AG09309 (cell line): ENCODE measurements around the gene SEC61A2.
"Not testable (repeated sequence)": the region's sequence is repeated elsewhere in the genome, so short reads cannot be mapped to it uniquely, and the experiment has no call there.

Source experiments
- DNase-seq: peaks from one replicate; pipeline ENCODE4 v3.0.0-alpha.2; 2010; ENCODE audit warnings: low read depth
- H3K4me3 ChIP-seq: 2 replicates; pipeline ENCODE4 v1.5.1; 2011; ENCODE audit warnings: mild to moderate bottlenecking, low read depth, low read length, moderate library complexity; ENCODE audit not compliant: control insufficient read depth
- CTCF ChIP-seq: IDR thresholded peaks from 2 replicates; pipeline ENCODE4 v1.5.1; 2011; ENCODE audit warnings: mild to moderate bottlenecking, low read depth, low read length, inconsistent platforms; ENCODE audit not compliant: insufficient read depth, control insufficient read depth; ENCODE audit errors: missing control alignments

SEC61A2 gene

GRCh38 chr10:12129222-12130111 is at the start of gene SEC61A2:
SEC61A2 (plus strand) TSS chr10:12129677; CDS start chr10:12129788, 111 bp downstream.
- no peak for TF ChIP-seq CTCF
- H3K4me3 ChIP-seq: peak within 1 kb of the TSS; percentile 81
- DNase-seq: peak; percentile 34

- H3K4me3 ChIP-seq: no peak overlapping the region
- TF ChIP-seq CTCF: no peak
Measured at GRCh38 chr10:12081470-12081869, 48.0 kb upstream of the SEC61A2 start.

GRCh38 chr10:12081879-12082557 is 47.5 kb upstream of the SEC61A2 start:
- H3K4me3 ChIP-seq: no peak overlapping the region
- DNase-seq: no peak
- no peak for TF ChIP-seq CTCF

More at GRCh38 chr10:12081470-12081869, 48.0 kb upstream of the SEC61A2 start:
- no peak for DNase-seq

GRCh38 chr10:12088919-12089318 is 40.6 kb upstream of the SEC61A2 start:
- DNase-seq: no peak
- H3K4me3 ChIP-seq: no peak overlapping the region
- TF ChIP-seq CTCF: no peak

- DNase-seq: no peak
- TF ChIP-seq CTCF: no peak
- H3K4me3 ChIP-seq: no peak overlapping the region
Measured at GRCh38 chr10:12091421-12091820, 38.1 kb upstream of the SEC61A2 start.

- not testable (repeated sequence) for DNase-seq, H3K4me3 ChIP-seq
Measured at GRCh38 chr10:12097361-12097760, 32.1 kb upstream of the SEC61A2 start.

- TF ChIP-seq CTCF: no peak
Measured at GRCh38 chr10:12097791-12098190, 31.7 kb upstream of the SEC61A2 start.

More at GRCh38 chr10:12097791-12098190, 31.7 kb upstream of the SEC61A2 start:
- no peak overlapping the region for H3K4me3 ChIP-seq
- peak; percentile 13 for DNase-seq
